ENCODE results near the gene PPP2R1B. TPM values are rescaled to one million over a fixed set of nuclear protein-coding genes. Genes with fewer than 3 reads are reported as not detected.

The PPP2R1B gene
- polyA plus RNA-seq, 2 of the 4 experiments (the other 2 are of a cell fraction) = 18.6 to 24.7 TPM

DNA sequence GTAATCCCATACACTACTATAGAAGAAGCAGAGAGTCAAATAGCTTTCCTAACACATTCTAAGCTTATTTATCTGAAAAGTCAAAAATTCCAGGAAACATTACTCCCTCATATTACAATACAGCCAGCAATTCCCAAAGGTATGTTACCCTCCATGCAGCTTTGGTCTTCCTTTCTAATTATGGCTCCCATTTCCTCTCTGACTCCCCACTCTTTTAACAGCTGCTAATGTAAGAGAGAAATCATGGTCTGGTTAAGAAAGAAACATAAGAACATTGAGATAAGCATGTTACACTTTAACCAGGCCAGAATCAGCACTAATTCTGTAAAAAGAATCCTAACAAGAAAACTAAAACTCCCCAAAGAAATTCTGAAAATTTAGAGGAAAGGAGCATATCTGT lies 6.8 kb downstream of the PPP2R1B start:
- H3K4me2 ChIP-seq = no peak overlapping the region
- ATAC-seq = no peak
- CTCF ChIA-PET = interaction anchor here (0.8 to 3.6 kb wide), 3 partner anchors 16 to 156 kb away, joined by 3 to 21 read pairs (median 5); no protein-coding TSS in a partner anchor

DNA sequence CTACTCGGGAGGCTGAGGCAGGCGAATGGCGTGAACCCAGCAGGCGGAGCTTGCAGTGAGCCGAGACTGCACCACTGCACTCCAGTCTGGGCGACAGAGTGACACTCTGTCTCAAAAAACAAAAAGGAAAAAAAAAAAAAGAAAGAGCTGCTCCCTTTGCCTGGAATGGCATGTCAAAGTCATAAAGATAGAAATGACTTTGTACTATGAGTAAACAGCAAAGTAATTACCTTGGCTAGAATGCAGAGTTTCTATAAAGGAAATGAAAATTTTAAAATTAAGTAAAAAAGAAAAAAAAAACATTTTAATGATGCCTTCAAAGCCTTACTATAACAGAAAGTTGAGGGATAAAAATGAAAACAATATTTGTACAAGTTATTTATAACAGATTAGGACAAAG lies 10.1 kb downstream of the PPP2R1B start:
- CTCF ChIA-PET = interaction anchor here (1.6 kb wide), 1 partner anchor 21 kb away, joined by 6 read pairs; no protein-coding TSS in a partner anchor
- Histone ChIP-seq H3K4me3 (no peak overlapping the region), H3K9me3 (no peaks in the 10 kb centered on the region), H3K27ac (no peak overlapping the region), H3K4me1 (no peaks in the 10 kb centered on the region), H3K4me2 (no peak overlapping the region)
- ATAC-seq = no peak
- FAIRE-seq = no peak
- DNase-seq (ENCODE audit: low read depth in 1 of 2, low spot score in 1 of 2) = no peak
- no peak for TF ChIP-seq RARB (CRISPR knock-in tag; IDR thresholded peaks at IDR 0.05)
- TF ChIP-seq, protein P1, sequence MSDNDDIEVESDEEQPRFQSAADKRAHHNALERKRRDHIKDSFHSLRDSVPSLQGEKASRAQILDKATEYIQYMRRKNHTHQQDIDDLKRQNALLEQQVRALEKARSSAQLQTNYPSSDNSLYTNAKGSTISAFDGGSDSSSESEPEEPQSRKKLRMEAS (IDR thresholded peaks at IDR 0.05) = no peak
- no peak for TF ChIP-seq RFX5 (IDR thresholded peaks at IDR 0.05)
- TF ChIP-seq CBX8 (IDR thresholded peaks at IDR 0.05) = no peak
- no peak for TF ChIP-seq RNF2 (IDR thresholded peaks at IDR 0.05; ENCODE audit: borderline replicate concordance, low read depth)
- no peak for TF ChIP-seq MYC (IDR thresholded peaks at IDR 0.05; ENCODE audit: borderline replicate concordance, low read length)
- no peak for TF ChIP-seq RAD21 (conservative IDR thresholded peaks at IDR 0.05 in 1 of 2, IDR thresholded peaks at IDR 0.05 in 1 of 2)
- TF ChIP-seq, protein P2, sequence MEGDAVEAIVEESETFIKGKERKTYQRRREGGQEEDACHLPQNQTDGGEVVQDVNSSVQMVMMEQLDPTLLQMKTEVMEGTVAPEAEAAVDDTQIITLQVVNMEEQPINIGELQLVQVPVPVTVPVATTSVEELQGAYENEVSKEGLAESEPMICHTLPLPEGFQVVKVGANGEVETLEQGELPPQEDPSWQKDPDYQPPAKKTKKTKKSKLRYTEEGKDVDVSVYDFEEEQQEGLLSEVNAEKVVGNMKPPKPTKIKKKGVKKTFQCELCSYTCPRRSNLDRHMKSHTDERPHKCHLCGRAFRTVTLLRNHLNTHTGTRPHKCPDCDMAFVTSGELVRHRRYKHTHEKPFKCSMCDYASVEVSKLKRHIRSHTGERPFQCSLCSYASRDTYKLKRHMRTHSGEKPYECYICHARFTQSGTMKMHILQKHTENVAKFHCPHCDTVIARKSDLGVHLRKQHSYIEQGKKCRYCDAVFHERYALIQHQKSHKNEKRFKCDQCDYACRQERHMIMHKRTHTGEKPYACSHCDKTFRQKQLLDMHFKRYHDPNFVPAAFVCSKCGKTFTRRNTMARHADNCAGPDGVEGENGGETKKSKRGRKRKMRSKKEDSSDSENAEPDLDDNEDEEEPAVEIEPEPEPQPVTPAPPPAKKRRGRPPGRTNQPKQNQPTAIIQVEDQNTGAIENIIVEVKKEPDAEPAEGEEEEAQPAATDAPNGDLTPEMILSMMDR (IDR thresholded peaks at IDR 0.05) = no peak
- TF ChIP-seq FOSB (CRISPR knock-in tag; IDR thresholded peaks at IDR 0.05) = no peak
- no peak for TF ChIP-seq CHD2 (IDR thresholded peaks at IDR 0.05; ENCODE audit: low read length, partially characterized antibody)
- no peak for TF ChIP-seq POLR2A (IDR thresholded peaks at IDR 0.05; ENCODE audit: low read length)
- TF ChIP-seq TFCP2L1 (CRISPR knock-in tag; IDR thresholded peaks at IDR 0.05) = no peak
- TF ChIP-seq MAZ (IDR thresholded peaks at IDR 0.05; ENCODE audit: borderline replicate concordance, low read depth, low read length) = no peak
- TF ChIP-seq MAFK (IDR thresholded peaks at IDR 0.05; ENCODE audit: partially characterized antibody) = no peak
- WGBS (ENCODE audit: missing lambda C conversion rate) = 96% methylated on average over 6 of the region's 6 CpGs
- POLR2A ChIA-PET = no interaction called here

More for the DNA sequence above, 6.8 kb downstream of the PPP2R1B start:
- POLR2A ChIA-PET = no interaction called here
- DNase-seq (ENCODE audit: low read depth in 1 of 2, low spot score in 1 of 2) (no peak), FAIRE-seq (no peak)
- Histone ChIP-seq H3K4me1 (no peaks in the 10 kb centered on the region), H3K27ac (no peak overlapping the region), H3K4me3 (no peak overlapping the region), H3K9me3 (no peaks in the 10 kb centered on the region)
- no peak for TF ChIP-seq ESRRA (IDR thresholded peaks at IDR 0.05; ENCODE audit: borderline replicate concordance, low read length)
- no peak for TF ChIP-seq CHD4 (IDR thresholded peaks at IDR 0.05; ENCODE audit: borderline replicate concordance)
- TF ChIP-seq, protein P3, sequence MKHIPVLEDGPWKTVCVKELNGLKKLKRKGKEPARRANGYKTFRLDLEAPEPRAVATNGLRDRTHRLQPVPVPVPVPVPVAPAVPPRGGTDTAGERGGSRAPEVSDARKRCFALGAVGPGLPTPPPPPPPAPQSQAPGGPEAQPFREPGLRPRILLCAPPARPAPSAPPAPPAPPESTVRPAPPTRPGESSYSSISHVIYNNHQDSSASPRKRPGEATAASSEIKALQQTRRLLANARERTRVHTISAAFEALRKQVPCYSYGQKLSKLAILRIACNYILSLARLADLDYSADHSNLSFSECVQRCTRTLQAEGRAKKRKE (CRISPR knock-in tag; IDR thresholded peaks at IDR 0.05; ENCODE audit: low read depth) = no peak
- TF ChIP-seq, protein P2 (IDR thresholded peaks at IDR 0.05) = no peak
- TF ChIP-seq, protein P4, sequence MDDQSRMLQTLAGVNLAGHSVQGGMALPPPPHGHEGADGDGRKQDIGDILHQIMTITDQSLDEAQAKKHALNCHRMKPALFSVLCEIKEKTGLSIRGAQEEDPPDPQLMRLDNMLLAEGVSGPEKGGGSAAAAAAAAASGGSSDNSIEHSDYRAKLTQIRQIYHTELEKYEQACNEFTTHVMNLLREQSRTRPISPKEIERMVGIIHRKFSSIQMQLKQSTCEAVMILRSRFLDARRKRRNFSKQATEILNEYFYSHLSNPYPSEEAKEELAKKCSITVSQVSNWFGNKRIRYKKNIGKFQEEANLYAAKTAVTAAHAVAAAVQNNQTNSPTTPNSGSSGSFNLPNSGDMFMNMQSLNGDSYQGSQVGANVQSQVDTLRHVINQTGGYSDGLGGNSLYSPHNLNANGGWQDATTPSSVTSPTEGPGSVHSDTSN (IDR thresholded peaks at IDR 0.05) = no peak
- no peak for TF ChIP-seq ZNF302 (CRISPR knock-in tag; IDR thresholded peaks at IDR 0.05)
- no peak for TF ChIP-seq EP300 (IDR thresholded peaks at IDR 0.05)
- no peak for TF ChIP-seq HOXB5 (CRISPR knock-in tag; IDR thresholded peaks at IDR 0.05)
- no peak for TF ChIP-seq HEYL (CRISPR knock-in tag; IDR thresholded peaks at IDR 0.05)
- TF ChIP-seq ZFP36 (IDR thresholded peaks at IDR 0.05; ENCODE audit: borderline replicate concordance, partially characterized antibody) = no peak
- no peak for TF ChIP-seq ZC3H11A (IDR thresholded peaks at IDR 0.05)
- no peak for TF ChIP-seq FOSB (CRISPR knock-in tag; IDR thresholded peaks at IDR 0.05)
- TF ChIP-seq JUN (IDR thresholded peaks at IDR 0.05) = no peak
- TF ChIP-seq MAFK (IDR thresholded peaks at IDR 0.05; ENCODE audit: partially characterized antibody) = no peak
- no peak for TF ChIP-seq RARB (CRISPR knock-in tag; IDR thresholded peaks at IDR 0.05)
- TF ChIP-seq HOXB13 (CRISPR knock-in tag; IDR thresholded peaks at IDR 0.05; ENCODE audit: low read depth) = no peak
- TF ChIP-seq JUNB (IDR thresholded peaks at IDR 0.05) = no peak
- TF ChIP-seq NPAS2 (CRISPR knock-in tag; IDR thresholded peaks at IDR 0.05; ENCODE audit: borderline replicate concordance) = no peak
- TF ChIP-seq CBX8 (IDR thresholded peaks at IDR 0.05) = no peak
- TF ChIP-seq, protein P5, sequence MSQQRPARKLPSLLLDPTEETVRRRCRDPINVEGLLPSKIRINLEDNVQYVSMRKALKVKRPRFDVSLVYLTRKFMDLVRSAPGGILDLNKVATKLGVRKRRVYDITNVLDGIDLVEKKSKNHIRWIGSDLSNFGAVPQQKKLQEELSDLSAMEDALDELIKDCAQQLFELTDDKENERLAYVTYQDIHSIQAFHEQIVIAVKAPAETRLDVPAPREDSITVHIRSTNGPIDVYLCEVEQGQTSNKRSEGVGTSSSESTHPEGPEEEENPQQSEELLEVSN (IDR thresholded peaks at IDR 0.05; ENCODE audit: borderline replicate concordance, low read depth) = no peak

Data from A549 (cell line).